Loucy (cell line): ENCODE results near the gene TEAD3.

Experiments used
- CTCF ChIP-seq: fragments of 200-600 bp; sonication (generic); conservative IDR thresholded peaks from 2 replicates; pipeline ENCODE4 v1.5.1; 2014; ENCODE audit warnings: mild to moderate bottlenecking, antibody characterized with exemption, low read length
- EZH2phosphoT487 ChIP-seq: fragments of 200-600 bp; IDR thresholded peaks from 2 replicates; pipeline ENCODE4 v1.6.1; 2018; ENCODE audit warnings: antibody characterized with exemption, mild to moderate bottlenecking, moderate library complexity, borderline replicate concordance

- TF ChIP-seq EZH2phosphoT487 (no peak), CTCF (no peak)
Measured at GRCh38 chr6:35453236-35453635, 43.6 kb downstream of the TEAD3 start.
